Stimulated activated naive CD8-positive, alpha-beta T cell treated with anti-CD3 and anti-CD28 coated beads, Interleukin-15, Interleukin-2, amounts not matched to agents 100 U/mL and 50 U/mL, for 24 hours (primary cell): ENCODE measurements around the gene MUSK.
"Not testable (repeated sequence)": the region's sequence is repeated elsewhere in the genome, so short reads cannot be mapped to it uniquely, and the experiment has no call there.

ENCODE experiments used
- ATAC-seq: fragments of 150-1000 bp; cut with Tn5 transposase; one replicate; pipeline ENCODE4 v1.10.0; 2021
- DNase-seq: peaks from one replicate; pipeline ENCODE4 v3.0.0; 2021

MUSK gene

GRCh38 chr9:110762783-110763182 is 94.2 kb downstream of the MUSK start:
- DNase-seq: no peak
- no peak for ATAC-seq

- no peak for ATAC-seq
These were observed 95.0 kb downstream of the MUSK start for GRCh38 chr9:110763568-110763967.

GRCh38 chr9:110764006-110764405 is 95.4 kb downstream of the MUSK start:
- DNase-seq: no peak
- no peak for ATAC-seq

More at GRCh38 chr9:110763568-110763967, 95.0 kb downstream of the MUSK start:
- DNase-seq: no peak

GRCh38 chr9:110765926-110766325 is 97.3 kb downstream of the MUSK start:
- no peak for DNase-seq
- no peak for ATAC-seq

GRCh38 chr9:110767559-110768063 is 99.0 kb downstream of the MUSK start:
- ATAC-seq (no peak), DNase-seq (no peak)

GRCh38 chr9:110768886-110769285 is 100.3 kb downstream of the MUSK start:
- DNase-seq (no peak), ATAC-seq (no peak)

GRCh38 chr9:110769667-110770066 is 101.1 kb downstream of the MUSK start:
- DNase-seq (no peak), ATAC-seq (no peak)

GRCh38 chr9:110775724-110776123 is 107.1 kb downstream of the MUSK start:
- ATAC-seq (no peak), DNase-seq (no peak)

GRCh38 chr9:110776221-110776620 is 107.6 kb downstream of the MUSK start:
- ATAC-seq (no peak), DNase-seq (no peak)

- ATAC-seq (no peak), DNase-seq (no peak)
These were observed 108.7 kb downstream of the MUSK start for GRCh38 chr9:110777196-110777875.

GRCh38 chr9:110777876-110778215 is 109.3 kb downstream of the MUSK start:
- ATAC-seq (no peak), DNase-seq (no peak)

- ATAC-seq (no peak), DNase-seq (no peak)
These were observed 114.1 kb downstream of the MUSK start for GRCh38 chr9:110782701-110783100.

GRCh38 chr9:110784309-110784708 is 115.7 kb downstream of the MUSK start:
- ATAC-seq: no peak
- DNase-seq: no peak

- no peak for ATAC-seq
- DNase-seq: no peak
These were observed 116.6 kb downstream of the MUSK start for GRCh38 chr9:110785166-110785565.

- ATAC-seq: not testable (repeated sequence)
These were observed 119.8 kb downstream of the MUSK start for GRCh38 chr9:110788396-110788795.

GRCh38 chr9:110788871-110789270 is 120.3 kb downstream of the MUSK start:
- ATAC-seq (no peak), DNase-seq (no peak)

More at GRCh38 chr9:110788396-110788795, 119.8 kb downstream of the MUSK start:
- DNase-seq: not testable (repeated sequence)

- no peak for DNase-seq
- ATAC-seq: no peak
These were observed 129.0 kb downstream of the MUSK start for GRCh38 chr9:110797611-110798010.

- no peak for ATAC-seq
- DNase-seq: no peak
These were observed 130.8 kb downstream of the MUSK start for GRCh38 chr9:110799396-110799795.

GRCh38 chr9:110801426-110801825 is 132.8 kb downstream of the MUSK start:
- DNase-seq: no peak
- no peak for ATAC-seq

GRCh38 chr9:110802416-110803035 is 133.9 kb downstream of the MUSK start:
- no peak for DNase-seq
- ATAC-seq: no peak

GRCh38 chr9:110807956-110808598 is 139.5 kb downstream of the MUSK start:
- ATAC-seq (no peak), DNase-seq (no peak)

GRCh38 chr9:110808599-110808980 is 140.0 kb downstream of the MUSK start:
- peak; percentile 23 for ATAC-seq
- DNase-seq: no peak

GRCh38 chr9:110809038-110809595 is 140.5 kb downstream of the MUSK start:
- ATAC-seq (no peak), DNase-seq (no peak)
